ENCODE data around the gene MCF2L2.

The MCF2L2 gene

DNA sequence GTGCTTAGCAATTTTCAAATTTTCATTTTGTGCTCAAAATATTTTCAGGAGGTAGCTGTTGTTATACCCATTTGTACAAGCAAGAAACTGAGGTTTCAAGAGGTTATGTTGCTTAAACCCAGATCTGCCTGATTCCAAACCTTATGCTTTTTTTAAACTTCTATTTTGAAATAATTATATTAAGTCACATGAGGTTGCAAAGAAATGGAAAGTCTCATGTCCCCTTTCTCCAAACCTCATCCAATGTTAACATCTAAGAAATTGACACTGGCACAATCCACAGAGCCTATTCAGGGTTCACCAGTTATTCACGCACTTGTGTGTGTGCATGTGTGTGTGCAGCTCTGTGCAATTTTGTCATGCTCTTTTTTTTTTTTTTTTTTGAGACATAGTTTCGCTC lies 140.3 kb downstream of the MCF2L2 start:
- H3K36me3 ChIP-seq (ENCODE audit: control insufficient read depth, insufficient read depth, low read length): no peaks in the 10 kb centered on the region
- no peak overlapping the region for H3K9ac ChIP-seq
- H3K9me3 ChIP-seq (ENCODE audit: control insufficient read depth, low read length): no peaks in the 10 kb centered on the region
- H3K27ac ChIP-seq: no peak overlapping the region
- H3K27me3 ChIP-seq (ENCODE audit: control insufficient read depth, insufficient read depth, low read length): no peaks in the 10 kb centered on the region
- no peak overlapping the region for H3K4me2 ChIP-seq (ENCODE audit: low read length)
- no peaks in the 10 kb centered on the region for H3K79me2 ChIP-seq
- peaks cover 2% of the 10 kb centered on the region for H3K4me1 ChIP-seq
- no peak overlapping the region for H3K4me3 ChIP-seq (ENCODE audit: low read depth, low read length)
- H2AFZ ChIP-seq: no peak overlapping the region
- TF ChIP-seq, protein P1, sequence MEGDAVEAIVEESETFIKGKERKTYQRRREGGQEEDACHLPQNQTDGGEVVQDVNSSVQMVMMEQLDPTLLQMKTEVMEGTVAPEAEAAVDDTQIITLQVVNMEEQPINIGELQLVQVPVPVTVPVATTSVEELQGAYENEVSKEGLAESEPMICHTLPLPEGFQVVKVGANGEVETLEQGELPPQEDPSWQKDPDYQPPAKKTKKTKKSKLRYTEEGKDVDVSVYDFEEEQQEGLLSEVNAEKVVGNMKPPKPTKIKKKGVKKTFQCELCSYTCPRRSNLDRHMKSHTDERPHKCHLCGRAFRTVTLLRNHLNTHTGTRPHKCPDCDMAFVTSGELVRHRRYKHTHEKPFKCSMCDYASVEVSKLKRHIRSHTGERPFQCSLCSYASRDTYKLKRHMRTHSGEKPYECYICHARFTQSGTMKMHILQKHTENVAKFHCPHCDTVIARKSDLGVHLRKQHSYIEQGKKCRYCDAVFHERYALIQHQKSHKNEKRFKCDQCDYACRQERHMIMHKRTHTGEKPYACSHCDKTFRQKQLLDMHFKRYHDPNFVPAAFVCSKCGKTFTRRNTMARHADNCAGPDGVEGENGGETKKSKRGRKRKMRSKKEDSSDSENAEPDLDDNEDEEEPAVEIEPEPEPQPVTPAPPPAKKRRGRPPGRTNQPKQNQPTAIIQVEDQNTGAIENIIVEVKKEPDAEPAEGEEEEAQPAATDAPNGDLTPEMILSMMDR (IDR thresholded peaks at IDR 0.05): no peak

DNA sequence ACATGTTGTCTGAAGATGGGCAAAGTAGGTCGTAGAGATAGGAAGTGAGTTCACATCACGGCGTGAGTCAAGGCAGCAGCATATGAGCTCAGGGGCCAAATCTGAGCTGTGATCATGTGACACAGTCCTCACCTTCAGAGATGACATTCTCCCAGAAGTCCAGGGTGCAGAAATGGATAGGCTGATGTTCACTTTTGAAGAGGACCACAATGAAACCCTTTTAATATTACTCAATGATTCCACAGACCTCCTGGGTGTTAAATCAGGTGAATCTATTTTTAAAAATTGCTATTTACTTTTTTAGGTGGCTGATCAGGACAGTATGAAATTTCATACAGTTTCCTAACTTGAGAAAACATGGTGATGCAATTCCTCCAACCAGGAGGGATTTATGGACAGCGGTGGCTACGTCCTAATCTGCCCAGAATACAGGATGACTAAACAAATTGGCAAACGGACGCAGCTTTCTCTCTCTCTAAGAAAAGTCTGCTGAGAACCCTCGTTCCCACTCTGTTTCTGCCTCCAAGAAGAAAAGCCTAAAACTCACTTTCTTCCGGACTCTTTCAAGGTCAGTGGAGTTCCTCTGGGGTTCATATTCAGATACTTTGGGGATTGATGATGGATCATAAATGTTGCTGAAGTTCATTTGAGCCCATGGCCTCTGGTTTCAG lies 141.0 kb downstream of the MCF2L2 start:
- TF ChIP-seq, protein P1 (IDR thresholded peaks at IDR 0.05): no peak
- Histone ChIP-seq H3K27ac (no peak overlapping the region), H3K9ac (no peak overlapping the region)

DNA sequence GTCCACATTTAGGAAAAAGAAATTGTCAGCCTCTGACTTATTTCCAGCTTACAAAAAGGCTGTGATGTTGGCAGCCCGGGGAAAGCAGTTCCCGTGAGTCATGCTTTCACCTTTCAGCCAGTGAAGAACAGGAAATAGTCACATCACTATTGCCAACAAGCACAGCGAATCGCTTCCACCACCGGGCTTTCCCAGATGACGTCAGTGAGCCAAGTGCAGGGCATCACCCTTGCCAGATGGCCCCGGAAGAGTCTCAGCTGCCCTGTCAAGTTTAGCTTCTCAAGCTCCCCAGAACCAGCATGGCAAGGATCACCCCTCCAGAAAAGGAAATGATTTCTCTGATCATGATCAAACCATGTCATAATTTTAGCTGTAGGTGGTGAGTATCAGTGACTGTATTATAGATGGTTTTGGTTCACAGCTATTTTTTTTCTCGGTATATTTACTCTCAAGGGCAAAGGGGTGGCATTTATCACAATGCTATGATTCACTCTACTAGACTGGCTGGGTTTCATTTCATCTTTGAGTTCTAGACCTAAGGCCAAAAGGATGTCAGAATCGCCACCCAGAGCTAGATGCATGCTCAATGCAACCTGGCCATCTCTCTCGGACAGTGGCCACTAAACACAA lies 142.5 kb downstream of the MCF2L2 start:
- H2AFZ ChIP-seq: no peak overlapping the region
- no peak overlapping the region for H3K9ac ChIP-seq
- no peak overlapping the region for H3K4me2 ChIP-seq (ENCODE audit: low read length)
- H3K4me1 ChIP-seq: peaks cover 2% of the 10 kb centered on the region
- H3K36me3 ChIP-seq (ENCODE audit: control insufficient read depth, insufficient read depth, low read length): no peaks in the 10 kb centered on the region
- no peaks in the 10 kb centered on the region for H3K27me3 ChIP-seq (ENCODE audit: control insufficient read depth, insufficient read depth, low read length)
- H3K27ac ChIP-seq: no peak overlapping the region
- TF ChIP-seq, protein P1 (IDR thresholded peaks at IDR 0.05): no peak
- no peaks in the 10 kb centered on the region for H3K79me2 ChIP-seq
- no peak overlapping the region for H3K4me3 ChIP-seq (ENCODE audit: low read depth, low read length)
- no peaks in the 10 kb centered on the region for H3K9me3 ChIP-seq (ENCODE audit: control insufficient read depth, low read length)

More for the DNA sequence above, 141.0 kb downstream of the MCF2L2 start:
- Histone ChIP-seq H3K9me3 (ENCODE audit: control insufficient read depth, low read length) (no peaks in the 10 kb centered on the region), H3K27me3 (ENCODE audit: control insufficient read depth, insufficient read depth, low read length) (no peaks in the 10 kb centered on the region), H3K36me3 (ENCODE audit: control insufficient read depth, insufficient read depth, low read length) (no peaks in the 10 kb centered on the region), H3K4me1 (peaks cover 2% of the 10 kb centered on the region), H3K79me2 (no peaks in the 10 kb centered on the region), H3K4me2 (ENCODE audit: low read length) (no peak overlapping the region), H2AFZ (no peak overlapping the region), H3K4me3 (ENCODE audit: low read depth, low read length) (no peak overlapping the region)

DNA sequence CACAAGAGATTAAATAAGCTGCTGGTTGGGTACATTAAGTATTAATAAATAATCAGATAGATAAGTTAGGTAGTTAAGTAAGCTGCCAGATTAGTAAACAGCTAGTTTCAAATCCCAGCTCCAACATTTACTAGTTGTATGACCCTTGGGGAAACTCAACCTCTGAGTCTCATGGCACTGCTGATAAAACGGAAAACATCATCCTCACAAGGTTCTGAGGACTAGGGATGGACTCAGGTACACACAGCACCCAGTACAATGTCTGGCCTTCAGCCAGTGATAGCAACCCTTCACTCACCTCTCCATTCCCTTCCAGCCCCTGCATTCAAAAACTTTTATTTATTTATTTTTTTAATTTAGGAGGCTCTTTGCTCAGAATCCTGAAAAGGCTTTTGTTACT lies 143.1 kb downstream of the MCF2L2 start:
- Histone ChIP-seq H3K36me3 (ENCODE audit: control insufficient read depth, insufficient read depth, low read length) (no peaks in the 10 kb centered on the region), H3K4me3 (ENCODE audit: low read depth, low read length) (no peak overlapping the region)
- TF ChIP-seq, protein P1 (IDR thresholded peaks at IDR 0.05): no peak

DNA sequence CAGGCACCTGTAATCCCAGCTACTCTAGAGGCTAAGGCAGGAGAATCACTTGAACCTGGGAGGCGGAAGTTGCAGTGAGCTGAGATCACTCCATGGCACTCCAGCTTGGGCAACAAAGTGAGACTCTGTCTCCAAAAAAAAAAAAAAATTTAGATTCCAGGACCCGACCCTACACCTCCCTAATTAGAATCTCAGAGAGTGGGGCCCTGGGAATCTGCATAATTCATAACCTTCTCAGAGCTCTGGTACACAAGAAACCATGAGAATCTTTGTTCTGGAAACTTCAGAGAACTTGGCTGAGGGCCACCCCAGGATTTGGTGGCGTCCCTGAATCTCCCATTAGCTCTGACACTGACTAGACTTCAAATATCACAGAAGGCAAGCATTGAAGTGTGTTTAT lies 143.8 kb downstream of the MCF2L2 start:
- Histone ChIP-seq H3K4me1 (peaks cover 2% of the 10 kb centered on the region), H2AFZ (no peak overlapping the region), H3K9ac (no peak overlapping the region), H3K4me2 (ENCODE audit: low read length) (no peak overlapping the region), H3K27me3 (ENCODE audit: control insufficient read depth, insufficient read depth, low read length) (no peaks in the 10 kb centered on the region), H3K9me3 (ENCODE audit: control insufficient read depth, low read length) (no peaks in the 10 kb centered on the region), H3K79me2 (no peaks in the 10 kb centered on the region), H3K4me3 (ENCODE audit: low read depth, low read length) (no peak overlapping the region), H3K27ac (no peak overlapping the region), H3K36me3 (ENCODE audit: control insufficient read depth, insufficient read depth, low read length) (no peaks in the 10 kb centered on the region)
- TF ChIP-seq, protein P1 (IDR thresholded peaks at IDR 0.05): no peak

More for the DNA sequence above, 143.1 kb downstream of the MCF2L2 start:
- no peaks in the 10 kb centered on the region for H3K9me3 ChIP-seq (ENCODE audit: control insufficient read depth, low read length)
- no peak overlapping the region for H3K27ac ChIP-seq
- no peak overlapping the region for H3K4me2 ChIP-seq (ENCODE audit: low read length)
- peaks cover 2% of the 10 kb centered on the region for H3K4me1 ChIP-seq
- no peak overlapping the region for H2AFZ ChIP-seq
- H3K79me2 ChIP-seq: no peaks in the 10 kb centered on the region
- no peak overlapping the region for H3K9ac ChIP-seq
- H3K27me3 ChIP-seq (ENCODE audit: control insufficient read depth, insufficient read depth, low read length): no peaks in the 10 kb centered on the region
